ENCODE results near the gene CDH26.
"Not testable (repeated sequence)": the region's sequence is repeated elsewhere in the genome, so short reads cannot be mapped to it uniquely, and the experiment has no call there.

DNA sequence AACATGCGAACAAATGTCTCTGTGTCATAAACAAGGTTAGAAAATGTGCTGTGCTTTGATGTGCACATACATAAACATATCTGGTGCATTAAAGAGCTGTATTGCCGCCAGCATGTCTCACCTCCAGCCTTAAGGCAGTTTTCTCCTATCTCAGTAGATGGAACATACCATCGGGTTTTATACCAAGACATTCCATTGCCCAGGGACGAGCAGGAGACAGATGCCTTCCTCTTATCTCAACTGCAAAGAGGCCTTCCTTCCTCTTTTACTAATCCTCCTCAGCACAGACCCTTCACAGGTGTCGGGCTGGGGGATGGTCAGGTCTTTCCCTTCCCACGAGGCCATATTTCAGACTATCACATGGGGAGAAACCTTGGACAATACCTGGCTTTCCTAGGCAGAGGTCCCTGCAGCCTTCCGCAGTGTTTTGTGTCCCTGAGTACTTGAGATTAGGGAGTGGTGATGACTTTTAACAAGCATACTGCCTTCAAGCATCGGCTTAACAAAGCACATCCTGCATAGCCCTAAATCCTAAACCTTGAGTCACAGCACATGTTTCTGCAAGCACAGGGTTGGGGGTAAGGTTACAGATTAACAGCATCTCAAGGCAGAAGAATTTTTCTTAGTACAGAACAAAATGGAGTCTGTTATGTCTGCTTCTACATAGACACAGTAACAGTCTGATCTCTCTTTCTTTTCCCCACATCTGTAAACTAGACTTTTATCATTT is 83.4 kb downstream of the CDH26 start:
- TF ChIP-seq, protein P1, sequence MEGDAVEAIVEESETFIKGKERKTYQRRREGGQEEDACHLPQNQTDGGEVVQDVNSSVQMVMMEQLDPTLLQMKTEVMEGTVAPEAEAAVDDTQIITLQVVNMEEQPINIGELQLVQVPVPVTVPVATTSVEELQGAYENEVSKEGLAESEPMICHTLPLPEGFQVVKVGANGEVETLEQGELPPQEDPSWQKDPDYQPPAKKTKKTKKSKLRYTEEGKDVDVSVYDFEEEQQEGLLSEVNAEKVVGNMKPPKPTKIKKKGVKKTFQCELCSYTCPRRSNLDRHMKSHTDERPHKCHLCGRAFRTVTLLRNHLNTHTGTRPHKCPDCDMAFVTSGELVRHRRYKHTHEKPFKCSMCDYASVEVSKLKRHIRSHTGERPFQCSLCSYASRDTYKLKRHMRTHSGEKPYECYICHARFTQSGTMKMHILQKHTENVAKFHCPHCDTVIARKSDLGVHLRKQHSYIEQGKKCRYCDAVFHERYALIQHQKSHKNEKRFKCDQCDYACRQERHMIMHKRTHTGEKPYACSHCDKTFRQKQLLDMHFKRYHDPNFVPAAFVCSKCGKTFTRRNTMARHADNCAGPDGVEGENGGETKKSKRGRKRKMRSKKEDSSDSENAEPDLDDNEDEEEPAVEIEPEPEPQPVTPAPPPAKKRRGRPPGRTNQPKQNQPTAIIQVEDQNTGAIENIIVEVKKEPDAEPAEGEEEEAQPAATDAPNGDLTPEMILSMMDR (optimal IDR thresholded peaks at IDR 0.05 in 1 of 3, IDR thresholded peaks at IDR 0.05 in 1 of 3, conservative IDR thresholded peaks at IDR 0.05 in 1 of 3; ENCODE audit: extremely low read depth in 1 of 3, insufficient read depth in 2 of 3, low read length in 3 of 3), result not testable (repeated sequence)
- not testable (repeated sequence) for TF ChIP-seq EZH2 (IDR thresholded peaks at IDR 0.05; ENCODE audit: low read length)

Measured in keratinocyte (primary cell).